Measurements from ENCODE around the gene TAS1R2.

DNA sequence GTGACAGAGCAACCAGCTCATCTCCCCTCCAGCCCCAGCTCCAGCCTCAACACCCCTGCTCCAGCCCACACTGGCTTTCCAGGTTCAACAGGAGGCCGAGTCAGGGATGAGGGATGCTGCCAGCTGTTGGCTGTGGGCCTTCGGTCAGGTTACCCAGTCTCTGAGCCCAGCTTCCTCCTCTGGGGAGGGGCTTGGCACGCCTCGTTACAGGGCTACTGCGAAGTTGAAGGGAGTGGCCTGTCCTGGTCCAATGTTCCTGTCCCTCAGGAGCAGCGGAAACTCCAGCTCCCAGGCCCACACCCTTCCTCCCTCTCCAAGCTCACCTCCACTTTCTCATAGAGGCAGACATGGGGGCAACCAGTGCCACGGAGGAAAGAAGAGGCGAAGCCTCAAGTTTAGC, 15.1 kb upstream of the TAS1R2 start:
- TF ChIP-seq ZZZ3 (IDR thresholded peaks at IDR 0.05) (no peak), ZKSCAN3 (CRISPR knock-in tag; IDR thresholded peaks at IDR 0.05) (no peak), BACH1 (tag; IDR thresholded peaks at IDR 0.05) (no peak), MEF2A (IDR thresholded peaks at IDR 0.05; ENCODE audit: control insufficient read depth, low read depth, low read length) (no peak), SMC3 (conservative IDR thresholded peaks at IDR 0.05; ENCODE audit: insufficient read depth, low read depth, low read length) (no peak), BHLHE40 (IDR thresholded peaks at IDR 0.05; ENCODE audit: low read length) (no peak), POLR2AphosphoS5 (IDR thresholded peaks at IDR 0.05; ENCODE audit: control insufficient read depth, insufficient read depth, low read depth, low read length) (no peak), ZNF695 (CRISPR knock-in tag; IDR thresholded peaks at IDR 0.05) (no peak), SP1 (CRISPR knock-in tag; IDR thresholded peaks at IDR 0.05) (no peak), CHD1 (IDR thresholded peaks at IDR 0.05; ENCODE audit: low read length) (no peak)
- TF ChIP-seq, protein P1, sequence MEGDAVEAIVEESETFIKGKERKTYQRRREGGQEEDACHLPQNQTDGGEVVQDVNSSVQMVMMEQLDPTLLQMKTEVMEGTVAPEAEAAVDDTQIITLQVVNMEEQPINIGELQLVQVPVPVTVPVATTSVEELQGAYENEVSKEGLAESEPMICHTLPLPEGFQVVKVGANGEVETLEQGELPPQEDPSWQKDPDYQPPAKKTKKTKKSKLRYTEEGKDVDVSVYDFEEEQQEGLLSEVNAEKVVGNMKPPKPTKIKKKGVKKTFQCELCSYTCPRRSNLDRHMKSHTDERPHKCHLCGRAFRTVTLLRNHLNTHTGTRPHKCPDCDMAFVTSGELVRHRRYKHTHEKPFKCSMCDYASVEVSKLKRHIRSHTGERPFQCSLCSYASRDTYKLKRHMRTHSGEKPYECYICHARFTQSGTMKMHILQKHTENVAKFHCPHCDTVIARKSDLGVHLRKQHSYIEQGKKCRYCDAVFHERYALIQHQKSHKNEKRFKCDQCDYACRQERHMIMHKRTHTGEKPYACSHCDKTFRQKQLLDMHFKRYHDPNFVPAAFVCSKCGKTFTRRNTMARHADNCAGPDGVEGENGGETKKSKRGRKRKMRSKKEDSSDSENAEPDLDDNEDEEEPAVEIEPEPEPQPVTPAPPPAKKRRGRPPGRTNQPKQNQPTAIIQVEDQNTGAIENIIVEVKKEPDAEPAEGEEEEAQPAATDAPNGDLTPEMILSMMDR (IDR thresholded peaks at IDR 0.05 in 2 of 3, conservative IDR thresholded peaks at IDR 0.05 in 1 of 3; ENCODE audit: insufficient read depth in 2 of 3, low read depth in 1 of 3, low read length in 3 of 3), result no peak
- TF ChIP-seq, protein P2, sequence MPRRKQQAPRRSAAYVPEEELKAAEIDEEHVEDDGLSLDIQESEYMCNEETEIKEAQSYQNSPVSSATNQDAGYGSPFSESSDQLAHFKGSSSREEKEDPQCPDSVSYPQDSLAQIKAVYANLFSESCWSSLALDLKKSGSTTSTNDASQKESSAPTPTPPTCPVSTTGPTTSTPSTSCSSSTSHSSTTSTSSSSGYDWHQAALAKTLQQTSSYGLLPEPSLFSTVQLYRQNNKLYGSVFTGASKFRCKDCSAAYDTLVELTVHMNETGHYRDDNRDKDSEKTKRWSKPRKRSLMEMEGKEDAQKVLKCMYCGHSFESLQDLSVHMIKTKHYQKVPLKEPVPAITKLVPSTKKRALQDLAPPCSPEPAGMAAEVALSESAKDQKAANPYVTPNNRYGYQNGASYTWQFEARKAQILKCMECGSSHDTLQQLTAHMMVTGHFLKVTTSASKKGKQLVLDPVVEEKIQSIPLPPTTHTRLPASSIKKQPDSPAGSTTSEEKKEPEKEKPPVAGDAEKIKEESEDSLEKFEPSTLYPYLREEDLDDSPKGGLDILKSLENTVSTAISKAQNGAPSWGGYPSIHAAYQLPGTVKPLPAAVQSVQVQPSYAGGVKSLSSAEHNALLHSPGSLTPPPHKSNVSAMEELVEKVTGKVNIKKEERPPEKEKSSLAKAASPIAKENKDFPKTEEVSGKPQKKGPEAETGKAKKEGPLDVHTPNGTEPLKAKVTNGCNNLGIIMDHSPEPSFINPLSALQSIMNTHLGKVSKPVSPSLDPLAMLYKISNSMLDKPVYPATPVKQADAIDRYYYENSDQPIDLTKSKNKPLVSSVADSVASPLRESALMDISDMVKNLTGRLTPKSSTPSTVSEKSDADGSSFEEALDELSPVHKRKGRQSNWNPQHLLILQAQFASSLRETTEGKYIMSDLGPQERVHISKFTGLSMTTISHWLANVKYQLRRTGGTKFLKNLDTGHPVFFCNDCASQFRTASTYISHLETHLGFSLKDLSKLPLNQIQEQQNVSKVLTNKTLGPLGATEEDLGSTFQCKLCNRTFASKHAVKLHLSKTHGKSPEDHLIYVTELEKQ (CRISPR knock-in tag; IDR thresholded peaks at IDR 0.05), result no peak
- TF ChIP-seq, protein P3, sequence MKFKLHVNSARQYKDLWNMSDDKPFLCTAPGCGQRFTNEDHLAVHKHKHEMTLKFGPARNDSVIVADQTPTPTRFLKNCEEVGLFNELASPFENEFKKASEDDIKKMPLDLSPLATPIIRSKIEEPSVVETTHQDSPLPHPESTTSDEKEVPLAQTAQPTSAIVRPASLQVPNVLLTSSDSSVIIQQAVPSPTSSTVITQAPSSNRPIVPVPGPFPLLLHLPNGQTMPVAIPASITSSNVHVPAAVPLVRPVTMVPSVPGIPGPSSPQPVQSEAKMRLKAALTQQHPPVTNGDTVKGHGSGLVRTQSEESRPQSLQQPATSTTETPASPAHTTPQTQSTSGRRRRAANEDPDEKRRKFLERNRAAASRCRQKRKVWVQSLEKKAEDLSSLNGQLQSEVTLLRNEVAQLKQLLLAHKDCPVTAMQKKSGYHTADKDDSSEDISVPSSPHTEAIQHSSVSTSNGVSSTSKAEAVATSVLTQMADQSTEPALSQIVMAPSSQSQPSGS (CRISPR knock-in tag; IDR thresholded peaks at IDR 0.05), result no peak
